Neuronal stem cell (in vitro differentiated cells): ENCODE data around the gene IGSF21.

Experiments used
- DNase-seq: peaks from one replicate; pipeline ENCODE4 v3.0.0-alpha.2; 2013; ENCODE audit warnings: low spot score
- H2AFZ ChIP-seq: one replicate; pipeline ENCODE4 v1.6.1; 2013; ENCODE audit warnings: mild to moderate bottlenecking, low read length, inconsistent platforms
- H2AK5ac ChIP-seq: 2 replicates; pipeline ENCODE4 v1.6.1; 2013; ENCODE audit warnings: low read depth, mild to moderate bottlenecking, inconsistent platforms, low read length, moderate library complexity, mixed read lengths
- H2BK120ac ChIP-seq: 2 replicates; pipeline ENCODE4 v1.6.1; 2013; ENCODE audit warnings: low read depth, mild to moderate bottlenecking, inconsistent platforms, low read length, moderate library complexity, mixed read lengths
- H2BK12ac ChIP-seq: one replicate; pipeline ENCODE4 v1.6.1; 2013; ENCODE audit warnings: low read length, inconsistent platforms
- H2BK15ac ChIP-seq: 2 replicates; pipeline ENCODE4 v1.6.1; 2013; ENCODE audit warnings: mild to moderate bottlenecking, low read length, inconsistent platforms, mixed read lengths
- H2BK5ac ChIP-seq: one replicate; pipeline ENCODE4 v1.6.1; 2013; ENCODE audit warnings: inconsistent platforms, mild to moderate bottlenecking, low read length, moderate library complexity
- H3K14ac ChIP-seq: one replicate; pipeline ENCODE4 v1.6.1; 2013; ENCODE audit warnings: low read length, inconsistent platforms
- H3K18ac ChIP-seq: 2 replicates; pipeline ENCODE4 v1.6.1; 2013; ENCODE audit warnings: low read length, inconsistent platforms
- H3K23ac ChIP-seq: 2 replicates; pipeline ENCODE4 v1.6.1; 2013; ENCODE audit warnings: low read depth, mild to moderate bottlenecking, mixed read lengths, low read length, inconsistent platforms; ENCODE audit not compliant: poor library complexity
- H3K27ac ChIP-seq: replicated peaks from 3 replicates; pipeline ENCODE4 v1.5.1; 2013; ENCODE audit warnings: low read length, inconsistent platforms
- H3K27me3 ChIP-seq, 3 experiments: 2 replicates each; pipeline ENCODE4 v1.6.1; 2013; ENCODE audit warnings: low read length in 3 of 3, mild to moderate bottlenecking in 2 of 3, inconsistent platforms in 1 of 3, low read depth in 1 of 3, mixed read lengths in 1 of 3, moderate library complexity in 1 of 3; ENCODE audit not compliant: control insufficient read depth in 3 of 3, insufficient read depth in 3 of 3
- H3K36me3 ChIP-seq, 2 donors: replicated peaks in 1 of 2; 2 replicates each; pipeline ENCODE4 v1.6.1; 2013; ENCODE audit warnings: low read length in 2 of 2; ENCODE audit not compliant: control insufficient read depth in 2 of 2, insufficient read depth in 2 of 2
- H3K4ac ChIP-seq: 2 replicates; pipeline ENCODE4 v1.6.1; 2013; ENCODE audit warnings: inconsistent platforms, mild to moderate bottlenecking, low read length, moderate library complexity
- H3K4me1 ChIP-seq, 2 donors: 1 replicate in 1 of 2; 2 replicates in 1 of 2; pipeline ENCODE4 v1.6.1; 2013; ENCODE audit warnings: low read length in 2 of 2, low read depth in 1 of 2; ENCODE audit not compliant: control insufficient read depth in 2 of 2, insufficient read depth in 1 of 2
- H3K4me2 ChIP-seq: one replicate; pipeline ENCODE4 v1.6.1; 2013; ENCODE audit warnings: mild to moderate bottlenecking, low read length, inconsistent platforms; ENCODE audit not compliant: insufficient read depth, poor library complexity, severe bottlenecking
- H3K4me3 ChIP-seq, 2 donors: 2 replicates each; pipeline ENCODE4 v1.5.1; 2013; ENCODE audit warnings: low read length in 2 of 2, mild to moderate bottlenecking in 2 of 2, inconsistent platforms in 1 of 2, moderate library complexity in 1 of 2
- H3K79me1 ChIP-seq: one replicate; pipeline ENCODE4 v1.6.1; 2013; ENCODE audit warnings: low read depth, mild to moderate bottlenecking, inconsistent platforms, low read length, moderate library complexity
- H3K9ac ChIP-seq: one replicate; pipeline ENCODE4 v1.6.1; 2013; ENCODE audit warnings: mild to moderate bottlenecking, low read depth, low read length, inconsistent platforms; ENCODE audit not compliant: poor library complexity
- H3K9me3 ChIP-seq, 2 donors: replicated peaks in 1 of 2; 2 replicates each; pipeline versions ENCODE3 to v1.6.1; 2013; ENCODE audit warnings: low read length in 2 of 2, mild to moderate bottlenecking in 2 of 2, inconsistent platforms in 1 of 2, low read depth in 1 of 2, mixed read lengths in 1 of 2, moderate library complexity in 1 of 2; ENCODE audit not compliant: control insufficient read depth in 2 of 2, insufficient read depth in 1 of 2
- H4K8ac ChIP-seq: one replicate; pipeline ENCODE4 v1.6.1; 2013; ENCODE audit warnings: low read depth, mild to moderate bottlenecking, inconsistent platforms, low read length, moderate library complexity
- H4K91ac ChIP-seq: one replicate; pipeline ENCODE4 v1.6.1; 2013; ENCODE audit warnings: low read length, low read depth, mild to moderate bottlenecking, inconsistent platforms; ENCODE audit not compliant: poor library complexity
- WGBS, 2 donors: extraction: QIAGEN DNeasy Blood & Tissue Kit; methylation state at CpG; one replicate each; pipeline ENCODE4 v1.1.7; 2013; ENCODE audit warnings: missing lambda C conversion rate in 2 of 2, mixed read lengths in 1 of 2; ENCODE audit not compliant: insufficient read length in 2 of 2, insufficient replicate concordance in 1 of 2; ENCODE audit errors: extremely low coverage in 2 of 2; 5-methylcytosine and 5-hydroxymethylcytosine counted together

The IGSF21 gene

DNA sequence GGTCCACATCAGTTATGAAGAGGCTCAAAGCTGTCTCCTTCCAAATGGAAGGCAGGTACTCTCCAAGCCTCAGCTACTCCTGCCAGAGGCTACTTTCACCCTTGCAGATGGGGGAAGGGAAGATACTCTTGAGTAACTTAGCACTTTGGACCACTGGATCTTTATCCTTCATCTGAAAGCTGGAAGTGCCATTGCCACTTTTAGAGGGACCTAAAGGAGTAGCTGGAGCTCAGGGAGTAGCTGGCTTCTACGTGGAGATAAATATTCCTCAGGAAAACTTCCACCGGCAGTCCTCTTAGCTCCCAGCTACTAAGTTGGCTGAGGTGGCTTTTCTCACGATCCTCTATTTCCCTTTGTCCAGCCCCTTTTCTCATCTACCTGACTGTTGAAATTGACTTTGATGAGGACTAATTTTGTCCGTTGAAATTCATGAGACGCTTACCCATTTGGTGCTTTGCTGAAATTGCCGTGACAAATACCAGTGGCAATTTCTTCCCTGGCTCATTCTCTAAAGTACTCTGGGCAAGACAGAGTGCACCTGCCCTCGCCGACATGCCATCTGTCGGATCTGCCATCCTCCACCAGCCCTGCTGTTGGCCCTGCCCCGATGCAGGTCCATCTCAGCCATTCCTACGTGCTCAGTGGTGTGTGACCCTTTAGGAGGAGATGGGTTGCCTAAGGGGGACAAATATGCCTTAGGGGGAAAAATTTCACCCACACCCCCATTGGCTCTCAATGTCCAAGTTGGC, 13.6 kb downstream of the IGSF21 start:
- Histone ChIP-seq H3K23ac (no peak overlapping the region), H2AFZ (no peak overlapping the region)
- no CpG with 5 or more reads among the region's 11 CpGs for WGBS, 2 donors

DNA sequence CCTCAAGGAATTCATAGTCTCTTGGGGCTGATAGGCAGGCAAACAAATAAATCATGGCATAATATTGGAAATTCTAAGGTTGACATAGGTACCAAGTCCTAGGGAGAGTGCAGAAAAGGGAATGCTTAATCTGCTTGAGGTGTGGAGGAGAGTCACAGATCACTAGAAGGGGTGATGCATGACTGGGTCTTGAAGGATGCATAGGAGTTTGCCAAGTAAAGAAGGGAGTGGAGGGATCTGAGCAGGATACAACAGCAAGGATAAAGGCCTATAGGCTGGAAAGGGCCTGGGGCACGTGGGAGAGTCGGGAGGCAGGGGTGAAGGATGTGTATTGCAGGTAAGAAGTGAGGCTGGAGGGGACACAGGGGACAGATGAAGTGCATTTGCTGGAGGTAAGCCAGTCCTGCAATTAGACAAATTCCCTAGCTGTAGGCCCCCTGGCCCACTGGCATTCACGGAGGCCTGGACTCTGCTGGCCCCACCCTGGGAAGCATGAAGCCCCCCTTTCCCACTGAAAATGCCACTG, 15.9 kb downstream of the IGSF21 start:
- H3K27ac ChIP-seq, result no peak overlapping the region
- H3K4me3 ChIP-seq, result no peak overlapping the region
- no peaks in the 10 kb centered on the region for H3K9me3 ChIP-seq
- no peak overlapping the region for H2AK5ac ChIP-seq
- H3K23ac ChIP-seq, result no peak overlapping the region
- H3K9ac ChIP-seq, result no peak overlapping the region
- H3K4me2 ChIP-seq, result no peak overlapping the region
- H2AFZ ChIP-seq, result no peak overlapping the region
- H4K8ac ChIP-seq, result no peak overlapping the region
- H3K36me3 ChIP-seq, result no peaks in the 10 kb centered on the region
- H3K79me1 ChIP-seq, result no peaks in the 10 kb centered on the region
- H3K4me1 ChIP-seq, result no peaks in the 10 kb centered on the region
- H2BK5ac ChIP-seq, result no peak overlapping the region
- H2BK15ac ChIP-seq, result no peak overlapping the region
- H3K14ac ChIP-seq, result no peak overlapping the region
- no peak overlapping the region for H2BK120ac ChIP-seq
- no peak overlapping the region for H4K91ac ChIP-seq
- peaks cover 0 to 4% (median 0%) of the 10 kb centered on the region in 3 experiments for H3K27me3 ChIP-seq
- no peak overlapping the region for H2BK12ac ChIP-seq
- no peak overlapping the region for H3K4ac ChIP-seq
- peak overlapping the region; percentile 17 for H3K18ac ChIP-seq
- DNase-seq, result no peak
- no CpG with 5 or more reads among the region's 3 CpGs for WGBS, 2 donors

More for the DNA sequence above, 13.6 kb downstream of the IGSF21 start:
- no peak overlapping the region for H3K18ac ChIP-seq
- no peaks in the 10 kb centered on the region for H3K79me1 ChIP-seq
- H2BK15ac ChIP-seq, result no peak overlapping the region
- DNase-seq, result no peak
- no peak overlapping the region for H3K4me2 ChIP-seq
- H4K91ac ChIP-seq, result no peak overlapping the region
- no peaks in the 10 kb centered on the region for H3K9me3 ChIP-seq
- H3K14ac ChIP-seq, result no peak overlapping the region
- no peak overlapping the region for H3K9ac ChIP-seq
- no peak overlapping the region for H2BK5ac ChIP-seq
- H3K4me1 ChIP-seq, result peaks cover 0 to 7% of the 10 kb centered on the region in 2 donors
- H3K27ac ChIP-seq, result no peak overlapping the region
- no peak overlapping the region for H3K4ac ChIP-seq
- no peak overlapping the region for H4K8ac ChIP-seq
- H3K4me3 ChIP-seq, result no peak overlapping the region
- H3K27me3 ChIP-seq, result peaks cover 0 to 4% (median 0%) of the 10 kb centered on the region in 3 experiments
- H3K36me3 ChIP-seq, result no peaks in the 10 kb centered on the region
- H2AK5ac ChIP-seq, result no peak overlapping the region
- no peak overlapping the region for H2BK12ac ChIP-seq
- H2BK120ac ChIP-seq, result no peak overlapping the region

DNA sequence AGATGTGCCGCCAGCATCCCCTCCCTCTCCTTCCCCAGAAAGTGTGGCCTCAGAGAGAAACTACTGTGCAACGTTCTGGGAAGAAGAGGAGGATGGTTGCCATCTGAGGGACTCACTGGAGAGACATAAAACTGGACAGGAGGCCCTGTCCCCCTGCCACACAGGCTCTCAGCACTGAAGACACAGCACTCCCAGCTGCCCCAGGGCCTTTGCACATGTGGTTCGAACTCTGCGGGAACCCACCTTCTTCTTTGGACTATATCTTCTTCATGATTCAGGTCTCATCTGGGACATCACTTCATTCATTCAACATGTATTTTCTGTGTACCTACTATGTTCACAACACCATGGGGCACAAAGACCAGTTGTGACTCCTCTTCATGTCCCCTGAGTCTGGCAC, 17.4 kb downstream of the IGSF21 start:
- Histone ChIP-seq H2BK5ac (no peak overlapping the region), H3K4me3 (no peak overlapping the region), H4K8ac (no peak overlapping the region), H2AK5ac (no peak overlapping the region), H3K9me3 (no peaks in the 10 kb centered on the region), H2BK12ac (no peak overlapping the region), H3K79me1 (no peaks in the 10 kb centered on the region), H3K23ac (no peak overlapping the region), H3K36me3 (no peaks in the 10 kb centered on the region), H4K91ac (no peak overlapping the region), H3K9ac (no peak overlapping the region), H2BK120ac (no peak overlapping the region), H2BK15ac (no peak overlapping the region), H3K4ac (no peak overlapping the region), H3K27me3 (no peaks in the 10 kb centered on the region), H3K4me1 (no peaks in the 10 kb centered on the region), H3K14ac (no peak overlapping the region), H2AFZ (no peak overlapping the region), H3K18ac (no peak overlapping the region), H3K4me2 (no peak overlapping the region), H3K27ac (no peak overlapping the region)
- no CpG with 5 or more reads among the region's 4 CpGs for WGBS, 2 donors
- no peak for DNase-seq

DNA sequence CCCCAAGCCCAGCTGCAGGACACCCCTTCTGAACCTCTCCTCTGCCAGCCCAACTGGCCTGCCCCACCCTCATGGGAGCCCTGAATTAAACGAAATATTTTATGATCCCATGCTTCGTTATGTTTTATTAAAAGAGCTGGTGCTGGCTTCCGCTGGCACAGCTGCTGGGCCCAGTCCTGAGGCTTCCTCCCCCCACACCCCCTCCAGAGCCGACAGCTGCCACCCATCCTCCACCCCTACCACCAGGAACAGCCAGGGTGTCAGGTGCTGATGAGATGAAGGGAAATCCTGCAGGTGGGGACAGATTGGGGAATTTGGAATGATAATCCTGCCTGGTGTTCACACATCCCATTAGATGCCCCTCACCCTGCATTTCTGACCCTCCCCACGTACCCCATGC, 19.0 kb downstream of the IGSF21 start:
- Histone ChIP-seq H3K4ac (no peak overlapping the region), H3K27ac (no peak overlapping the region), H3K4me1 (no peaks in the 10 kb centered on the region), H3K4me3 (no peak overlapping the region), H3K4me2 (no peak overlapping the region), H2AFZ (no peak overlapping the region), H2AK5ac (peak overlapping the region; percentile 60), H2BK5ac (no peak overlapping the region), H3K9me3 (no peaks in the 10 kb centered on the region), H3K79me1 (no peaks in the 10 kb centered on the region), H3K27me3 (no peaks in the 10 kb centered on the region), H3K9ac (no peak overlapping the region), H4K8ac (no peak overlapping the region), H2BK120ac (no peak overlapping the region), H2BK12ac (no peak overlapping the region), H3K14ac (peak overlapping the region; percentile 25), H3K36me3 (no peaks in the 10 kb centered on the region), H3K23ac (no peak overlapping the region), H4K91ac (no peak overlapping the region), H2BK15ac (no peak overlapping the region), H3K18ac (no peak overlapping the region)
- no peak for DNase-seq
- no CpG with 5 or more reads among the region's 5 CpGs for WGBS, 2 donors
